Dedifferentiated amniotic fluid mesenchymal stem cell (primary cell): ENCODE results near the gene PDE6A.
"Not testable (repeated sequence)": the region's sequence is repeated elsewhere in the genome, so short reads cannot be mapped to it uniquely, and the experiment has no call there.

ENCODE experiments used
- DNase-seq: peaks from one replicate; pipeline ENCODE4 v3.0.0-alpha.2; 2016; ENCODE audit errors: extremely low spot score

The PDE6A gene

GRCh38 chr5:149863176-149863575 is 81.4 kb downstream of the PDE6A start:
- DNase-seq: no peak

DNA sequence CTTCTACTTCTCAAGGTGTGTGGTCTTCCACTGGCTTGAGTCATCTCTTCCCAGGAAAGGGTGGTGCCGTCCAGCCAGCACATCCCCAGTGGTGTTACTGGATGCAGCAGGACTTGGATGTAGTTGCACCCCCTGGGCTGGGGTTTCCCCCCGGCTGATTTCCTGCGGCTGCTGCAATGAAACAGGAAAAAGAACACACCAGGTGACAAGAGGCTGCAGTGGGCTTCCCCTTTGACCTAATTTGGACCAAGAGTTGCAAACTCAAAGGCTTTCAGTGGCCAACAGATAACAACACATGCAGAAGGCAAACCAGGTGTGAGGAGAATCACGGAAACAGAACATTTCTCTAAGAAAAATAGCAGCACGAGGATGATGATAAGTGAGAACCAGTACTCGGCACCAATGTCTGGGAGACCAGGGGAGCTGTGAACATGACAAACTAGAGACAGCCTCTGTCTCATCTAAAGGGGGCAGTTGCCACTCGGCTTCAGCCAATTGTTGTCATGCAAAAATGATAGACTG is 83.7 kb downstream of the PDE6A start:
- DNase-seq: no peak

DNA sequence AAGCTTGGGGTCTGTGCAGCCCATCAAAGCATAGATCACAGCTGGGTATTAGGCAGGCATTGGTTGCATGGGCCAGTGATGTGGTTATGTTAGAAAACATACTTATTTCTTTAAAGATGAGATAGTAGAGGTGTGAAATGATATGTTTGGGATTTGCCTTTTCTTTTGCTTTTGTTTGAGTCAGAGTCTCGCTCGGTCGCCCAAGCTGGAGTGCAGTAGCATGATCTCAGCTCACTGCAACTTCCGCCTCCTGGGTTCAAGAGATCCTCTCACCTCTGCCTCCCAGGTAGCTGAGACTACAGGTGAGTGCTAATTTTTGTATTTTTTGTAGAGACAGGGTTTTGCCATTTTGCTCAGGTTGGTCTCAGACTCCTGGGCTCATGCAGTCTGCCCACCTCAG is 84.8 kb downstream of the PDE6A start:
- no peak for DNase-seq

GRCh38 chr5:149858481-149858880 is 86.1 kb downstream of the PDE6A start:
- DNase-seq: not testable (repeated sequence)

- no peak for DNase-seq
Measured at GRCh38 chr5:149857499-149857898, 87.1 kb downstream of the PDE6A start.

GRCh38 chr5:149855366-149855765 is 89.2 kb downstream of the PDE6A start:
- no peak for DNase-seq

- DNase-seq: no peak
Measured at GRCh38 chr5:149854866-149855265, 89.7 kb downstream of the PDE6A start.

DNA sequence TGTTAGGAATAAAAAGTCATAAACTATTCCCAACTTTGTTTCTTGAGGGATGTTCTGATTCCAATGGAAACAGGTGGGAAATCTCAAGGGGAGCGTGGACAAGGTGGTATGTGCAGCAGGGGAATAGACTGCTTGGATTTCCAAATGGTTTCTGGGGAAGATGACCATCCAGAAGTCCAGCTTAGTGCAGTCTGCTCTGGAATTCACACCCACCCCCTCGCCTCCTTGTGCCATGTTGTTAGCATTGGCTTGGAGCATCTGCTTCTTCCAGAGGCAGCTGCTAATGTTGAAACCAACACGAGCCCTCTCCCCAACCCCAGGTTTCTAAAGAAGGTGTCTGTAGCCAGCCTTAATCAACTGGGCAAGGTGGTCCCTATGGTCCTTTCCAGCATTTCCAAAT is 90.9 kb downstream of the PDE6A start:
- no peak for DNase-seq

DNA sequence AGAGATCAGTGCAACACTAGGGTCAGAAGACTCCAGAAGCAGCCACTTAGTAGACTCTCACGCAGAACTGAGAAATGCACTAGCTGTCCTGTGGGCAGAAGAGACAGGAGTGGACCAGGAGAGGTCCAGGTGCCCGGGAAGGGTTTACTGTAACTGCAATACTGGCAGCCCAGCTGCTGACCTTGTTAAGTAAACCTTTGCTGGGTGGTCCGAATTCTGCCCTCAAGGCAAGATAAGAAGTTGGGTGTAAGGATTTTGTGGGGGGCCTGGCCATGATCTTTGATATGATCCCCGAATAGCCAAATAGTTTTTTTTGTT is 91.3 kb downstream of the PDE6A start:
- DNase-seq: no peak

- DNase-seq: peak; percentile 60
Measured at GRCh38 chr5:149852641-149853330, 91.8 kb downstream of the PDE6A start.

DNA sequence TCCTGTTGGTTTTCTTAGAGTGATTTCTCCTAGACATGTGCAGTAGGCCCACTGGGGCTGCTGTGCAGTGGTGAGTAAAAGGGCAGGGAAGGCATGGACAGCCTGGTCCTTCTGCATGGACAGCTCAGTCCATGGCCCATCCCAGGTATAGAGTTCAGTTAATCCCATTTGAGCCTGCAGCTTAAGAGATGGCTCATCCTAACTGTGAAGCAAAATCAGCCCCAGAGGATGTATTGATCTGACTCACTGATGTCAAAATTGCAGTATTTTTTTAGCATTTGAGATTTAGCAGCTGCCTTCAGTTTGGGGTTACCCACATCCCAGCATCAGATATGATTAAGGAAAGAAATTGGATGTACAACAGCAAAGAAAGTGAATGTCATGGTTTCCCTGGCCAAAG is 93.4 kb downstream of the PDE6A start:
- no peak for DNase-seq

DNA sequence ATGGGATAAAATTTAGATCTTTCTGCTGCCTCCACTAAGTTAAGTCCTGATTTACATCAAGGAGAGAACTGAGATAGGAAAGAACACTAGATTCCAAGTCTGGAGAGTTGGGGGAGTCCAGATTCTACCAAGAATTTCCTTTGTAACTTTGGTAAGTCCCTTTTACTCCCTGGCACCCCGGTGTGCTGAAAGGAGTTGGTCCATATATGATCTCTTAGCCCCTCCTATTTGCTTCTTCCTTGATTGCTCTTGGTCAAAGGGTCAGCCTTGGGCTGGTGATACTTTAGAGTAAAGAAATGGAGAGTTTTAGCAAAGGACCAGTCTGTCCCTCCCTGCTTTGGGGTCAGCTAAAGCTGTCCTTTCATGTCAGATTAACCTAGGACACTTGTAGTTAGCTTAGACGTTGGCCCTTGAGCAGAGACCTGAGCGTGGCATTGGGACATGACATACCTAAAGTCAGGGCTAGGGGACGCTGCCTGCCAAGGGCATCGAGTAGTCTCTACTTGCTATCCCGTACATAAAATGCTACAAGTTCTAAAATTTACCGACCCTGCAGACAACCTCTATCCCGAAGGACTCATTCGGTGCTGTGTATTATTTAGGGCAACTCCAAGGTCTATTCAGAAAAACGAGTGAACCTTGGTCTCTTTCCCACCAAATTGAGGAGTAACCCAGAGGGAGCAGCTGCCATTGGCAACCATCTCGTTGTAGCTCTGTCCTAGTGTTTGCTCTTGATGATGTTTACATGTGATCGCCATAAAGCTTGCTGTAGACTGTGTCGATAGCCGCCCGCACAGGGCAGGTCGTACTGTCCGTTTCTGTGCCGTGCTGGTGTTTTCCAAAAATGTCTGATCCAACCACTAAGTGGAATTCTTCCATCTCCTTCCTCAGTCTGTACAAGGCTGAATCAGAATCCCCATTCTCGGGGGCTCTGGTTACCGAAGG is 94.4 kb downstream of the PDE6A start:
- no peak for DNase-seq

GRCh38 chr5:149849280-149849965 is 95.2 kb downstream of the PDE6A start:
- DNase-seq: no peak

DNA sequence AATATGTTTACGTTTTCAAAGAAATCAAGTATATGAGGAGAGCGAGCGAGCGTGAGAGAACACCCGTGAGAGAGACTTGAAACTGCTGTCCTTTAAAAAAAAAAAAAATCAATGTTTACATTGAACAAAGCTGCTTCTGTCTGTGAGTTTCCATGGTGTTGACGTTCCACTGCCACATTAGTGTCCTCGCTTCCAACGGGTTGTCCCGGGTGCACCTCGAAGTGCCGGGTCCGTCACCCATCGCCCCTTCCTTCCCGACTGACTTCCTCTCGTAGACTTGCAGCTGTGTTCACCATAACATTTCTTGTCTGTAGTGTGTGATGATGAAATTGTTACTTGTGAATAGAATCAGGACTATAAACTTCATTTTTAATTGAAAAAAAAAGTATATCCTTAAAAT is 97.0 kb downstream of the PDE6A start:
- no peak for DNase-seq

GRCh38 chr5:149846021-149846420 is 98.6 kb downstream of the PDE6A start:
- DNase-seq: no peak

DNA sequence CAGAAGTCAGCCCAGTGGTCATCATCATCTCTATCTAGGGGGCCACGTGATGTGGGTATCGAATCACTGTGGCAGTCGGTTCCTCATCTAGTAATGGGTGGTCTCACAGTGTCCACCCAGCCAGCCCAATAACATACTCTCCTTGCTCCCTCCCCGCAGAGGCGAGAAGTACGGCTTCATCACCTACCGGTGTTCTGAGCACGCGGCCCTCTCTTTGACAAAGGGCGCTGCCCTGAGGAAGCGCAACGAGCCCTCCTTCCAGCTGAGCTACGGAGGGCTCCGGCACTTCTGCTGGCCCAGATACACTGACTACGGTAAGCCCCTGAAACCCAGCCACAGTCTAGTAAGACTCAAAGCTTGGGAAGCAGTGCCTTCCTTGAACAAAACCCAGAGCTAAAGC is 99.0 kb downstream of the PDE6A start:
- DNase-seq: no peak

- DNase-seq: no peak
Measured at GRCh38 chr5:149841851-149842793, 102.5 kb downstream of the PDE6A start.

DNA sequence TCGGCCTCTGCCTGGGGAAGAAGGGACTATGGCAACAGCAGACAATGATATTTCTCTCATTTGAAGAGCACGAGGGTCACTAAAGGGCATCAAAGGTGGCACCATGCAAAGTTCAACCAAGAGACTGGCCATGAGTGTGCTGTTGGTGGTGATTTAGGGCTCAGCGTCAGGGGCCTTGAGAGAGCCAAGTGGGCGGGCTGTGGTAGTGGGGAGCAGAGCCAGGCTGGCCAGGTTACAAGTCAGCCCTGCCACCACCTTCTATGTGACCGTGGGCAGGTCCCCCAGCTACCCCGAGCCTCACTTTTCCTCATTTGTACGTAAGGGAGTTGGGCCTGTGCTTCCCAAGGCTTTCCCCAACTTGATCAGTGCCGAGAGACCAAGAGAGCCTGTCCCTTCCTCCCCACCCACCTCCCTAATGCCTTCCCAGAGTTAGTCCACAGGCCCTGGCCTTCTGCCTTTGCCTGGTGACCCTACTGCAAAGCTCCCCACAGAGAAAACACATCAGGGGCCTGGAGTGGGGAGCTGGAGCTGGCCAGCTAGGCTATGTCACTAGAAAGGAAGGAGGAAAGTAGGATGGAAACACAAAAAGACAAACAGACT is 104.3 kb downstream of the PDE6A start:
- no peak for DNase-seq

DNA sequence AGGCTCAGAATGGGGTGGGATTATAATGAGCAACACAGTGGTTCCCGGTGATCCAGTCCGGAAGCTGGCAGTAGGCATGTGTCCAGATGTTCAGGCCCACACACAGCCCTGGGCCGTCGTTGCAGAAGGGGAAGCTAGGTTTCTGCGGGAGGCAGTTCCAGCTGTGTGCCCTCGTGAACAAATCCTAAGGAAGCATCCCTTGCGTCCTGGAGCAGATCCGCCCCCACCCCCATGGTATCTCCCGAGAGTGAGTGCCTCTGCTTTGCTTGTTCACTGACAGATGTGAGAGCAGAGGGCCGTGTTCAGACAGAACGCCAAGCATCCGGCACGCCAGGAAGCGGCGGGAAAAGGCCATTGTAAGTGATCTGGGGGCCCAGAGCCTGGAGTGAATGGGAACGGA is 104.8 kb downstream of the PDE6A start:
- DNase-seq: no peak

DNA sequence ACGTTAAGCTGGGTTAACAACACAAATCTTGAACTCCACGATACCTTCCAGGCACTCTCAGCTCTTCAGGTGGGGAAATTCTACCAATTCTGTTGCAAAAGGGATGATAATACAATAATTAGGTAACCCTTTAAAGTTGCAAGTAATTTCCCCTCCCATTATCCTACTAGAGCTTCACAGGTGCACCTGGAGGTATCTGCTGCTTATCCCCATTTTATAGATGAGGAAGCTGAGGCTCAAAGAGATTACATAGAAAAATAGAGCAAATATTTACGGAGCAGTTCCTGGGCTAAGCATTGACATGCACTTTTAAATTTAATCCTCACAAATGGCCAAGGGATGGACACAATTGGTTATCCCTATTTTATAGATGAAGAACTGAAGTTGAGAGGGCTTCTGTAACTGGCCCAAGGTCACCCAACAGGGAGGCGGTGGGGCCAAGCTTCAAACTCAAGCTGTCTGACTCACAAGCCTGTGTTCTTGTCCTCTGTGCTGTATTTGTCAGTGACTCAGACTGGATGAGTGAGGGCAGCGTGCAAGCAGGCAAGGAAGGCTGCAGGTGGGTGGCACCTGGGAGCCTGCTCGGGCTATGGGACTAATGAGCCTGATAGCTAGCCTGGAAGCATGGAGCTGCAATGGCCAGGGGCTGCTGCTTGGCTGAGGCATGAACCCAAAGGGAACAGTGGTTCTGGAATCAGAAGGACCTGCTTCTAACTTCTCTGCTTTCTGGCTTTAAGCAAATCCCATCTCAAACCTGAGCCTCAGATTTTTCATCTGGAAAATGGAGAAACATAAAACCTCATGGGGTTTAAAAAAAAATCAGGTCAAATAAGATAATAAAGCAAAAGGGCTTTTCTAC is 105.5 kb downstream of the PDE6A start:
- no peak for DNase-seq
